Mammary epithelial cell (primary cell): ENCODE data around the gene DNAH9.

ENCODE experiments used
- EZH2 ChIP-seq: IDR thresholded peaks from 2 replicates; pipeline ENCODE4 v1.6.1; 2012; ENCODE audit warnings: low read length, inconsistent platforms, borderline replicate concordance
- TF ChIP-seq, protein P1 (sequence below), 2 donors: IDR thresholded peaks in 1 of 2; conservative IDR thresholded peaks in 1 of 2; 2 replicates each; pipeline ENCODE4 v1.5.1; 2011 to 2012; ENCODE audit warnings: inconsistent platforms in 2 of 2, low read length in 2 of 2, mild to moderate bottlenecking in 2 of 2, control low read depth in 1 of 2, low read depth in 1 of 2; ENCODE audit not compliant: insufficient read depth in 1 of 2; ENCODE audit errors: extremely low read depth in 1 of 2

DNA sequence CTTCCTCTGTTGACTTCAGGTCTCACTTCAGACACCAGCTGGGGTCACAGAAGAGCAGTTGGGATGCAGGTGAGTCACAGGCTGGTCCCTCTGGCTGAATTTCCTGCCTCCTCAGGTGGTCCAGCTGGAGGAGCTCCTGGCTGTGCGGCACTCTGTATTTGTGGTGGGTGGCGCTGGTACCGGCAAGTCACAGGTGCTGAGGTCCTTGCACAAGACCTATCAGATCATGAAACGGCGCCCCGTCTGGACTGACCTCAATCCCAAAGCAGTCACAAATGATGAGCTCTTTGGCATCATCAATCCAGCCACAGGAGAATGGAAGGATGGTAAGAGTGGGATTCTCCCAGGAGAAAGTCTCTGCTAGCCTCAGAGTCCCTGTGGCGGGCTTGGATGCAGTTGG is 149.2 kb downstream of the DNAH9 start:
- TF ChIP-seq, protein P1, sequence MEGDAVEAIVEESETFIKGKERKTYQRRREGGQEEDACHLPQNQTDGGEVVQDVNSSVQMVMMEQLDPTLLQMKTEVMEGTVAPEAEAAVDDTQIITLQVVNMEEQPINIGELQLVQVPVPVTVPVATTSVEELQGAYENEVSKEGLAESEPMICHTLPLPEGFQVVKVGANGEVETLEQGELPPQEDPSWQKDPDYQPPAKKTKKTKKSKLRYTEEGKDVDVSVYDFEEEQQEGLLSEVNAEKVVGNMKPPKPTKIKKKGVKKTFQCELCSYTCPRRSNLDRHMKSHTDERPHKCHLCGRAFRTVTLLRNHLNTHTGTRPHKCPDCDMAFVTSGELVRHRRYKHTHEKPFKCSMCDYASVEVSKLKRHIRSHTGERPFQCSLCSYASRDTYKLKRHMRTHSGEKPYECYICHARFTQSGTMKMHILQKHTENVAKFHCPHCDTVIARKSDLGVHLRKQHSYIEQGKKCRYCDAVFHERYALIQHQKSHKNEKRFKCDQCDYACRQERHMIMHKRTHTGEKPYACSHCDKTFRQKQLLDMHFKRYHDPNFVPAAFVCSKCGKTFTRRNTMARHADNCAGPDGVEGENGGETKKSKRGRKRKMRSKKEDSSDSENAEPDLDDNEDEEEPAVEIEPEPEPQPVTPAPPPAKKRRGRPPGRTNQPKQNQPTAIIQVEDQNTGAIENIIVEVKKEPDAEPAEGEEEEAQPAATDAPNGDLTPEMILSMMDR (conservative IDR thresholded peaks at IDR 0.05 in 1 of 2, IDR thresholded peaks at IDR 0.05 in 1 of 2; ENCODE audit: extremely low read depth in 1 of 2, insufficient read depth in 1 of 2, low read depth in 1 of 2, low read length in 2 of 2) = no peak
- no peak for TF ChIP-seq EZH2
